Upper lobe of left lung (tissue), 6 donors: ENCODE data around the gene DIAPH1. TPM values are rescaled to one million over a fixed set of nuclear protein-coding genes. Genes with fewer than 3 reads are reported as not detected.

Source experiments
- ATAC-seq, 2 donors: fragments of 200-7000 bp; cut with Tn5 transposase; one replicate each; pipeline ENCODE4 v1.9.1; 2022; ENCODE audit warnings: mild to moderate bottlenecking in 2 of 2, moderate library complexity in 2 of 2; ENCODE audit not compliant: low FRiP score in 2 of 2
- DNase-seq, 2 donors: peaks; one replicate each; pipeline ENCODE4 v3.0.0-alpha.2; 2019 to 2020
- H3K27ac ChIP-seq, 4 donors: fragments of 200-600 bp; sonication (generic); one replicate each; pipeline ENCODE4 v1.5.1; 2016 to 2019
- H3K27me3 ChIP-seq, 4 donors: fragments of 200-600 bp; sonication (generic); one replicate each; pipeline ENCODE4 v1.5.1; 2017 to 2019
- H3K36me3 ChIP-seq, 4 donors: fragments of 200-600 bp; sonication (generic); one replicate each; pipeline ENCODE4 v1.5.1; 2016 to 2019
- H3K4me1 ChIP-seq, 4 donors: fragments of 200-600 bp; sonication (generic); one replicate each; pipeline ENCODE4 v1.5.1; 2018 to 2019
- H3K4me3 ChIP-seq, 4 donors: fragments of 200-600 bp; sonication (generic); one replicate each; pipeline ENCODE4 v1.5.1; 2017 to 2019; ENCODE audit warnings: mild to moderate bottlenecking in 2 of 4, moderate library complexity in 1 of 4
- H3K9me3 ChIP-seq, 4 donors: fragments of 200-600 bp; sonication (generic); one replicate each; pipeline ENCODE4 v1.5.1; 2018 to 2019
- CTCF ChIP-seq, 6 experiments: fragments of 450-650 bp in 4 of 6; fragments of 200-600 bp in 2 of 6; sonication (generic) in 2 of 6; IDR thresholded peaks; one replicate each; pipeline ENCODE4 v1.5.1; 2016 to 2019; ENCODE audit warnings: antibody characterized with exemption in 6 of 6
- EP300 ChIP-seq, 4 donors: sonication (generic); formaldehyde crosslinking; IDR thresholded peaks; one replicate each; pipeline ENCODE4 v1.5.1; 2017; ENCODE audit warnings: antibody characterized with exemption in 4 of 4, control low read depth in 2 of 4
- POLR2A ChIP-seq, 4 donors: fragments of 450-650 bp; IDR thresholded peaks; one replicate each; pipeline ENCODE4 v1.5.1; 2016 to 2017; ENCODE audit warnings: antibody characterized with exemption in 4 of 4, mild to moderate bottlenecking in 2 of 4
- POLR2AphosphoS5 ChIP-seq, 2 donors: sonication (generic); formaldehyde crosslinking; IDR thresholded peaks; one replicate each; pipeline ENCODE4 v1.5.1; 2017; ENCODE audit warnings: antibody characterized with exemption in 2 of 2
- WGBS, 2 donors: methylation state at CpG; one replicate each; pipeline ENCODE4 v1.1.5; 2017 to 2018; 5-methylcytosine and 5-hydroxymethylcytosine counted together
- total RNA-seq, 6 donors: library from RNA; depleted of rRNA in 4 of 6; stranded (reverse); fragments of >200 nt in 4 of 6; gene quantifications; one replicate each; pipeline versions ENCODE4 v1.1.0 to v1.2.1, GENCODE V29; 2016 to 2021
- donor health status: DM: no; HTN: no; CAD: no; lungs with moderate emphysema.
- donor health status: DM: no; HTN: yes; CAD: no; lungs with severe emphysema.

The DIAPH1 gene
- total RNA-seq, 6 donors from 2014 or later: 96.4 to 175 (median 133) TPM

- Histone ChIP-seq H3K4me1 (peaks cover 0 to 8% (median 1%) of the 10 kb centered on the region in 4 donors), H3K27me3 (no peaks in the 10 kb centered on the region), H3K9me3 (no peaks in the 10 kb centered on the region), H3K4me3 (no peak overlapping the region), H3K27ac (no peak overlapping the region), H3K36me3 (peaks cover under 1 to 52% (median 19%) of the 10 kb centered on the region in 4 donors)
- 100% methylated on average over 1 of the region's 1 CpG for WGBS, 2 donors
- no peak for DNase-seq
- TF ChIP-seq EP300 (IDR thresholded peaks at IDR 0.05) (no peak), POLR2A (IDR thresholded peaks at IDR 0.05) (no peak), CTCF (IDR thresholded peaks at IDR 0.05) (no peak), POLR2AphosphoS5 (IDR thresholded peaks at IDR 0.05) (no peak)
- ATAC-seq: no peak
Observed at GRCh38 chr5:141533897-141534296, 84.9 kb downstream of the DIAPH1 start.

- Histone ChIP-seq H3K27ac (no peak overlapping the region), H3K4me3 (no peak overlapping the region), H3K27me3 (no peaks in the 10 kb centered on the region), H3K36me3 (peaks cover 3 to 64% (median 28%) of the 10 kb centered on the region in 4 donors), H3K9me3 (no peaks in the 10 kb centered on the region), H3K4me1 (peaks cover 0 to 10% (median 4%) of the 10 kb centered on the region in 4 donors)
- DNase-seq (no peak), ATAC-seq (no peak)
- WGBS, 2 donors: 92 to 100% methylated on average over 1 of the region's 1 CpG
- no peak for TF ChIP-seq CTCF (IDR thresholded peaks at IDR 0.05)
- TF ChIP-seq EP300 (IDR thresholded peaks at IDR 0.05): no peak
- no peak for TF ChIP-seq POLR2AphosphoS5 (IDR thresholded peaks at IDR 0.05)
- no peak for TF ChIP-seq POLR2A (IDR thresholded peaks at IDR 0.05)
Observed at GRCh38 chr5:141532726-141533125, 86.1 kb downstream of the DIAPH1 start.

- TF ChIP-seq POLR2AphosphoS5 (IDR thresholded peaks at IDR 0.05) (no peak), POLR2A (IDR thresholded peaks at IDR 0.05) (no peak), EP300 (IDR thresholded peaks at IDR 0.05) (no peak), CTCF (IDR thresholded peaks at IDR 0.05) (no peak)
- 86 to 88% methylated on average over 7 of the region's 7 CpGs for WGBS, 2 donors
- no peak for DNase-seq
- ATAC-seq: no peak
- Histone ChIP-seq H3K27ac (peak overlapping the region; percentile 52 to 76 (median 67)), H3K9me3 (no peaks in the 10 kb centered on the region), H3K4me3 (no peak overlapping the region), H3K27me3 (no peaks in the 10 kb centered on the region), H3K4me1 (peaks cover 3 to 15% (median 11%) of the 10 kb centered on the region in 4 donors), H3K36me3 (peaks cover 9 to 71% (median 41%) of the 10 kb centered on the region in 4 donors)
Observed at GRCh38 chr5:141529873-141530272, 88.9 kb downstream of the DIAPH1 start.

- peaks cover 9 to 68% (median 43%) of the 10 kb centered on the region in 4 donors for H3K36me3 ChIP-seq
- ATAC-seq: peak in 1 of 2 donors; percentile 40
Observed at GRCh38 chr5:141529002-141529401, 89.8 kb downstream of the DIAPH1 start.

More at GRCh38 chr5:141529002-141529401, 89.8 kb downstream of the DIAPH1 start:
- Histone ChIP-seq H3K4me1 (peaks cover 12 to 23% (median 16%) of the 10 kb centered on the region in 4 donors), H3K27ac (peak overlapping the region; percentile 52 to 76 (median 67)), H3K27me3 (no peaks in the 10 kb centered on the region), H3K9me3 (no peaks in the 10 kb centered on the region), H3K4me3 (no peak overlapping the region)
- no peak for TF ChIP-seq EP300 (IDR thresholded peaks at IDR 0.05)
- no peak for TF ChIP-seq POLR2A (IDR thresholded peaks at IDR 0.05)
- TF ChIP-seq CTCF (IDR thresholded peaks at IDR 0.05): no peak
- peak in 1 of 2 donors; percentile 21 for TF ChIP-seq POLR2AphosphoS5 (IDR thresholded peaks at IDR 0.05)
- no peak for DNase-seq
- WGBS, 2 donors: 87 to 89% methylated on average over 5 of the region's 5 CpGs
